Measurements from ENCODE around the gene NFYA. TPM values are rescaled to one million over a fixed set of nuclear protein-coding genes. Genes with fewer than 3 reads are reported as not detected.

The NFYA gene
- polyA plus RNA-seq, 1 donor, result 29.3 TPM

- H3K4me3 ChIP-seq (ENCODE audit: low read length), result no peak overlapping the region
- no peaks in the 10 kb centered on the region for H3K9me3 ChIP-seq (ENCODE audit: control insufficient read depth, low read depth, low read length)
- no peaks in the 10 kb centered on the region for H3K27me3 ChIP-seq (ENCODE audit: control insufficient read depth, insufficient read depth, low read length)
- DNase-seq, result peak; percentile 84 to 91
- peak overlapping the region; percentile 86 for H3K27ac ChIP-seq (ENCODE audit: low read length)
- peaks cover 85% of the 10 kb centered on the region for H3K4me1 ChIP-seq (ENCODE audit: control insufficient read depth, insufficient read depth, low read length)
- no CpG with 5 or more reads among the region's 6 CpGs for WGBS (ENCODE audit: insufficient coverage, low lambda C conversion rate)
- H3K36me3 ChIP-seq (ENCODE audit: control insufficient read depth, insufficient read depth, low read length), result peaks cover 4% of the 10 kb centered on the region
These were observed 15.8 kb upstream of the NFYA start for GRCh38 chr6:41056768-41057490.

GRCh38 chr6:41058783-41059181 lies 14.0 kb upstream of the NFYA start:
- DNase-seq, result no peak
- H3K9me3 ChIP-seq (ENCODE audit: control insufficient read depth, low read depth, low read length), result no peaks in the 10 kb centered on the region
- H3K4me1 ChIP-seq (ENCODE audit: control insufficient read depth, insufficient read depth, low read length), result peaks cover 84% of the 10 kb centered on the region
- WGBS (ENCODE audit: insufficient coverage, low lambda C conversion rate), result no CpG with 5 or more reads among the region's 2 CpGs
- no peaks in the 10 kb centered on the region for H3K27me3 ChIP-seq (ENCODE audit: control insufficient read depth, insufficient read depth, low read length)
- H3K27ac ChIP-seq (ENCODE audit: low read length), result peak overlapping the region; percentile 86
- H3K4me3 ChIP-seq (ENCODE audit: low read length), result no peak overlapping the region
- peaks cover 4% of the 10 kb centered on the region for H3K36me3 ChIP-seq (ENCODE audit: control insufficient read depth, insufficient read depth, low read length)

- no peak for DNase-seq
- H3K4me3 ChIP-seq (ENCODE audit: low read length), result no peak overlapping the region
- H3K9me3 ChIP-seq (ENCODE audit: control insufficient read depth, low read depth, low read length), result no peaks in the 10 kb centered on the region
- H3K36me3 ChIP-seq (ENCODE audit: control insufficient read depth, insufficient read depth, low read length), result peaks cover 4% of the 10 kb centered on the region
- H3K27me3 ChIP-seq (ENCODE audit: control insufficient read depth, insufficient read depth, low read length), result no peaks in the 10 kb centered on the region
- H3K4me1 ChIP-seq (ENCODE audit: control insufficient read depth, insufficient read depth, low read length), result peaks cover 84% of the 10 kb centered on the region
- no peak overlapping the region for H3K27ac ChIP-seq (ENCODE audit: low read length)
- no CpG with 5 or more reads among the region's 1 CpG for WGBS (ENCODE audit: insufficient coverage, low lambda C conversion rate)
These were observed 13.2 kb upstream of the NFYA start for GRCh38 chr6:41059556-41059955.

- H3K9me3 ChIP-seq (ENCODE audit: control insufficient read depth, low read depth, low read length), result no peaks in the 10 kb centered on the region
- no CpG with 5 or more reads among the region's 13 CpGs for WGBS (ENCODE audit: insufficient coverage, low lambda C conversion rate)
- no peak overlapping the region for H3K4me3 ChIP-seq (ENCODE audit: low read length)
- H3K36me3 ChIP-seq (ENCODE audit: control insufficient read depth, insufficient read depth, low read length), result peaks cover 4% of the 10 kb centered on the region
- peaks cover 81% of the 10 kb centered on the region for H3K4me1 ChIP-seq (ENCODE audit: control insufficient read depth, insufficient read depth, low read length)
- H3K27me3 ChIP-seq (ENCODE audit: control insufficient read depth, insufficient read depth, low read length), result no peaks in the 10 kb centered on the region
- no peak for DNase-seq
- no peak overlapping the region for H3K27ac ChIP-seq (ENCODE audit: low read length)
These were observed 11.5 kb upstream of the NFYA start for GRCh38 chr6:41061196-41061726.

- H3K27ac ChIP-seq (ENCODE audit: low read length), result peak overlapping the region; percentile 75
- H3K4me1 ChIP-seq (ENCODE audit: control insufficient read depth, insufficient read depth, low read length), result peaks cover 77% of the 10 kb centered on the region
- DNase-seq, result no peak
- H3K36me3 ChIP-seq (ENCODE audit: control insufficient read depth, insufficient read depth, low read length), result peaks cover 6% of the 10 kb centered on the region
- no peak overlapping the region for H3K4me3 ChIP-seq (ENCODE audit: low read length)
- H3K27me3 ChIP-seq (ENCODE audit: control insufficient read depth, insufficient read depth, low read length), result no peaks in the 10 kb centered on the region
- no peaks in the 10 kb centered on the region for H3K9me3 ChIP-seq (ENCODE audit: control insufficient read depth, low read depth, low read length)
- WGBS (ENCODE audit: insufficient coverage, low lambda C conversion rate), result no CpG with 5 or more reads among the region's 1 CpG
These were observed 10.7 kb upstream of the NFYA start for GRCh38 chr6:41062056-41062455.

- Histone ChIP-seq H3K4me1 (ENCODE audit: control insufficient read depth, insufficient read depth, low read length) (peaks cover 61% of the 10 kb centered on the region), H3K4me3 (ENCODE audit: low read length) (no peak overlapping the region), H3K9me3 (ENCODE audit: control insufficient read depth, low read depth, low read length) (no peaks in the 10 kb centered on the region), H3K36me3 (ENCODE audit: control insufficient read depth, insufficient read depth, low read length) (peaks cover 18% of the 10 kb centered on the region), H3K27ac (ENCODE audit: low read length) (peak overlapping the region; percentile 75), H3K27me3 (ENCODE audit: control insufficient read depth, insufficient read depth, low read length) (no peaks in the 10 kb centered on the region)
- WGBS (ENCODE audit: insufficient coverage, low lambda C conversion rate), result no CpG with 5 or more reads among the region's 2 CpGs
- no peak for DNase-seq
These were observed 8.9 kb upstream of the NFYA start for GRCh38 chr6:41063884-41064285.

GRCh38 chr6:41064841-41065240 lies 7.9 kb upstream of the NFYA start:
- H3K27me3 ChIP-seq (ENCODE audit: control insufficient read depth, insufficient read depth, low read length), result no peaks in the 10 kb centered on the region
- H3K27ac ChIP-seq (ENCODE audit: low read length), result peak overlapping the region; percentile 75
- peaks cover 27% of the 10 kb centered on the region for H3K36me3 ChIP-seq (ENCODE audit: control insufficient read depth, insufficient read depth, low read length)
- H3K4me1 ChIP-seq (ENCODE audit: control insufficient read depth, insufficient read depth, low read length), result peaks cover 57% of the 10 kb centered on the region
- no peaks in the 10 kb centered on the region for H3K9me3 ChIP-seq (ENCODE audit: control insufficient read depth, low read depth, low read length)
- 17% methylated on average over 1 of the region's 5 CpGs for WGBS (ENCODE audit: insufficient coverage, low lambda C conversion rate)
- DNase-seq, result peak; percentile 76 to 89
- no peak overlapping the region for H3K4me3 ChIP-seq (ENCODE audit: low read length)

GRCh38 chr6:41065550-41066026 lies 7.2 kb upstream of the NFYA start:
- Histone ChIP-seq H3K36me3 (ENCODE audit: control insufficient read depth, insufficient read depth, low read length) (peaks cover 27% of the 10 kb centered on the region), H3K4me3 (ENCODE audit: low read length) (no peak overlapping the region), H3K27ac (ENCODE audit: low read length) (peak overlapping the region; percentile 75), H3K27me3 (ENCODE audit: control insufficient read depth, insufficient read depth, low read length) (no peaks in the 10 kb centered on the region), H3K4me1 (ENCODE audit: control insufficient read depth, insufficient read depth, low read length) (peaks cover 52% of the 10 kb centered on the region), H3K9me3 (ENCODE audit: control insufficient read depth, low read depth, low read length) (no peaks in the 10 kb centered on the region)
- peak in 1 of 2 donors; percentile 70 for DNase-seq
- no CpG with 5 or more reads among the region's 2 CpGs for WGBS (ENCODE audit: insufficient coverage, low lambda C conversion rate)

GRCh38 chr6:41066867-41067304 lies 5.9 kb upstream of the NFYA start:
- Histone ChIP-seq H3K27me3 (ENCODE audit: control insufficient read depth, insufficient read depth, low read length) (no peaks in the 10 kb centered on the region), H3K4me3 (ENCODE audit: low read length) (no peak overlapping the region), H3K4me1 (ENCODE audit: control insufficient read depth, insufficient read depth, low read length) (peaks cover 49% of the 10 kb centered on the region), H3K27ac (ENCODE audit: low read length) (no peak overlapping the region), H3K9me3 (ENCODE audit: control insufficient read depth, low read depth, low read length) (no peaks in the 10 kb centered on the region), H3K36me3 (ENCODE audit: control insufficient read depth, insufficient read depth, low read length) (peaks cover 23% of the 10 kb centered on the region)
- no CpG with 5 or more reads among the region's 3 CpGs for WGBS (ENCODE audit: insufficient coverage, low lambda C conversion rate)
- DNase-seq, result peak; percentile 76 to 77

- 0% methylated on average over 2 of the region's 16 CpGs for WGBS (ENCODE audit: insufficient coverage, low lambda C conversion rate)
- H3K27me3 ChIP-seq (ENCODE audit: control insufficient read depth, insufficient read depth, low read length), result no peaks in the 10 kb centered on the region
- H3K9me3 ChIP-seq (ENCODE audit: control insufficient read depth, low read depth, low read length), result no peaks in the 10 kb centered on the region
- no peak for DNase-seq
- peaks cover 23% of the 10 kb centered on the region for H3K36me3 ChIP-seq (ENCODE audit: control insufficient read depth, insufficient read depth, low read length)
- H3K4me3 ChIP-seq (ENCODE audit: low read length), result peak overlapping the region; percentile 95
- H3K27ac ChIP-seq (ENCODE audit: low read length), result peak overlapping the region; percentile 98
- peaks cover 17% of the 10 kb centered on the region for H3K4me1 ChIP-seq (ENCODE audit: control insufficient read depth, insufficient read depth, low read length)
These were observed 1.3 kb upstream of the NFYA start for GRCh38 chr6:41071501-41071922.
